ENCODE results near the gene VWA3B. TPM values are rescaled to one million over a fixed set of nuclear protein-coding genes. Genes with fewer than 3 reads are reported as not detected.
"Not testable (repeated sequence)": the region's sequence is repeated elsewhere in the genome, so short reads cannot be mapped to it uniquely, and the experiment has no call there.

VWA3B gene
- total and polyA plus RNA-seq, 8 donors = 0.03 to 134 (median 2.2) TPM; not detected in 2

DNA sequence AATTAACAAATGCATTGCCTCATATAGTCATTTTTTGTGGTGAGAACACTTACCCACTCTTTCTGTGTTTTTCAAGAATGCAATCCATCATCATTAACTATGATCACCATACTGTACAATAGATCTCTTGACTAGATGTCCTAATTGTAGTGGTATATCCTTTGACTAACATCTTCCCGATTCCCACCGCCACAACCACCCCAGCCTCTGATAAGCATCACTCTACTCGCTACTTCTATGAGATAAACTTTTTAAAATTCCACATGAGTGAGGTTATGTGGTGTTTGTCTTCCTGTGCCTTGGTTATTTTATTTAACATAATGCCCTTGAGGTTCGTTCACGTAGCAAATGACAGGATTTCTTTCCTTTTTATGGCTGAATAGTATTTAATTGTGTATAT is 6.6 kb downstream of the VWA3B start:
- intact Hi-C loops (cut with DNase I; ENCODE audit: low total_unique reads) = no loop called here
- H3K4me3 ChIP-seq = no peak overlapping the region
- DNase-seq = no peak

DNA sequence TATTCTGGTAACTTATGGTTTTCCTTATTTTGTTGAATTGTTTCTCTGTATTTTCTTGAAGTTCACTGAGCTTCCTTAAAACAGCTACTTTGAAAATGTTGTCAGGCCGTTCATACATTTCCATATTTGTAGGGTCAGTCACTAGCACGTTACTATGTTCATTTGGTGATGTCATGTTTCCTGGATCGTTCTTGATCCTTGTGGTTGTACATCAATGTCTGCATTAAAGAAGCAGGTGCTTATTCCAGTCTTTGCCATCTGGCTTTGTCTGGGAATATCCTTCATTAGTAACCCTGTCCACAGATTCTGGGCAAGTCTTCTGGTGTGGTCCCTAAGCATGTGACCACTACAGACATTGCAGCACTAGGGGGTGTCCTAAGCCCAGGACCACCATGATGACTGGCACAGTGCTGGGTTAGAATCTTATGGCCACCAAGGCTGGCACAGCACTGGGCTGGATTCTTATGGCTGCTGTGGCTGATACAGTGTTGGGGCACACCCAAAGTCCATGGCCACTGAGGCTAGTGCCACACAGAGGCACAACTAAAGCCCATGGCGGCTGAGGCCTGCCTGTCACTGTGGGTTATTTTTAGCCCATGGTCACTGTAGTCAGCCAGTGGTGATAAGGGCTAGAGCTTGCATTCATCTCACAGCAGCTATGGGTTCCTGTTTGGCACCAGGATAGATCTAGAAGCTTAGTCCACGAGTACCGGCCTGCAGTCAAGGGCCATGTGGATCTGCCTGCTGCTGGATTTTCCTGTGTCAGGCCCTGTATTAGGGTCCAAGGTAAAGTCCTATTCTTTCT is 13.2 kb downstream of the VWA3B start:
- no peaks in the 10 kb centered on the region for H3K27me3 ChIP-seq
- H3K9me3 ChIP-seq = peaks cover 0 to 32% (median 0%) of the 10 kb centered on the region in 4 donors
- WGBS, 5 donors = 54 to 77% (median 58%) methylated on average over 6 of the region's 6 CpGs
- TF ChIP-seq POLR2A (IDR thresholded peaks at IDR 0.05) (no peak), POLR2AphosphoS5 (IDR thresholded peaks at IDR 0.05) (no peak), EP300 (IDR thresholded peaks at IDR 0.05) (no peak)
- TF ChIP-seq, protein P1, sequence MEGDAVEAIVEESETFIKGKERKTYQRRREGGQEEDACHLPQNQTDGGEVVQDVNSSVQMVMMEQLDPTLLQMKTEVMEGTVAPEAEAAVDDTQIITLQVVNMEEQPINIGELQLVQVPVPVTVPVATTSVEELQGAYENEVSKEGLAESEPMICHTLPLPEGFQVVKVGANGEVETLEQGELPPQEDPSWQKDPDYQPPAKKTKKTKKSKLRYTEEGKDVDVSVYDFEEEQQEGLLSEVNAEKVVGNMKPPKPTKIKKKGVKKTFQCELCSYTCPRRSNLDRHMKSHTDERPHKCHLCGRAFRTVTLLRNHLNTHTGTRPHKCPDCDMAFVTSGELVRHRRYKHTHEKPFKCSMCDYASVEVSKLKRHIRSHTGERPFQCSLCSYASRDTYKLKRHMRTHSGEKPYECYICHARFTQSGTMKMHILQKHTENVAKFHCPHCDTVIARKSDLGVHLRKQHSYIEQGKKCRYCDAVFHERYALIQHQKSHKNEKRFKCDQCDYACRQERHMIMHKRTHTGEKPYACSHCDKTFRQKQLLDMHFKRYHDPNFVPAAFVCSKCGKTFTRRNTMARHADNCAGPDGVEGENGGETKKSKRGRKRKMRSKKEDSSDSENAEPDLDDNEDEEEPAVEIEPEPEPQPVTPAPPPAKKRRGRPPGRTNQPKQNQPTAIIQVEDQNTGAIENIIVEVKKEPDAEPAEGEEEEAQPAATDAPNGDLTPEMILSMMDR (IDR thresholded peaks at IDR 0.05) = no peak
- no peak overlapping the region for H3K27ac ChIP-seq
- intact Hi-C loops (cut with DNase I; ENCODE audit: low total_unique reads) = no loop called here
- DNase-seq = peak in 1 of 2 donors; percentile 31
- no peaks in the 10 kb centered on the region for H3K36me3 ChIP-seq
- no peaks in the 10 kb centered on the region for H3K4me1 ChIP-seq
- H3K4me3 ChIP-seq = no peak overlapping the region

More for the DNA sequence above, 6.6 kb downstream of the VWA3B start:
- Histone ChIP-seq H3K27me3 (no peaks in the 10 kb centered on the region), H3K9me3 (peaks cover 0 to 19% (median 0%) of the 10 kb centered on the region in 4 donors), H3K4me1 (peaks cover 0 to 23% (median 0%) of the 10 kb centered on the region in 4 donors), H3K36me3 (no peaks in the 10 kb centered on the region), H3K27ac (no peak overlapping the region)
- TF ChIP-seq POLR2A (IDR thresholded peaks at IDR 0.05) (no peak), EP300 (IDR thresholded peaks at IDR 0.05) (no peak), POLR2AphosphoS5 (IDR thresholded peaks at IDR 0.05) (no peak)
- TF ChIP-seq, protein P1 (IDR thresholded peaks at IDR 0.05) = no peak
- 80 to 89% (median 84%) methylated on average over 5 of the region's 5 CpGs for WGBS, 5 donors

DNA sequence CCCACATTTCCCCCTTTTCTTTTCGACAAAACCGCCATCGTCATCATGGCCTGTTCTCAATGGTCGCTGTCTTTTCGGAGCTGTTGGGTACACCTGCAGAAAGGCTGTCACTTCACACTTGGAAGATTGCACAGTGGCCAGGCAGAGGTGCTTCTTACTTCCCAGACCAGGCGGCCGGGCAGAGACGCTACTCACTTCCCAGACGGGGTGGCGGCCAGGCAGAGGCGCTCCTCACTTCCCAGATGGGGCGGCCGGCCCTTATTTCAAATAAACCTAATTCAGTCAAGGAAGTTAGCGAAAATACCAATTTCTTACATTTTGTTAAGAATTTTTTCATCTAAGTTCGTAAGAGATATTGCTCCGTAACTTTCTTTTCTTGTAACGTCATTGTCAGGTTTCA is 15.3 kb downstream of the VWA3B start:
- DNase-seq; H3K4me3 ChIP-seq; H3K27me3 ChIP-seq; H3K27ac ChIP-seq; intact Hi-C loops (cut with DNase I; ENCODE audit: low total_unique reads); H3K4me1 ChIP-seq; H3K36me3 ChIP-seq: not testable (repeated sequence)
- 93 to 98% (median 95%) methylated on average over 17 of the region's 17 CpGs for WGBS, 5 donors
- H3K9me3 ChIP-seq = peaks cover 0 to 18% (median 0%) of the 10 kb centered on the region in 4 donors

DNA sequence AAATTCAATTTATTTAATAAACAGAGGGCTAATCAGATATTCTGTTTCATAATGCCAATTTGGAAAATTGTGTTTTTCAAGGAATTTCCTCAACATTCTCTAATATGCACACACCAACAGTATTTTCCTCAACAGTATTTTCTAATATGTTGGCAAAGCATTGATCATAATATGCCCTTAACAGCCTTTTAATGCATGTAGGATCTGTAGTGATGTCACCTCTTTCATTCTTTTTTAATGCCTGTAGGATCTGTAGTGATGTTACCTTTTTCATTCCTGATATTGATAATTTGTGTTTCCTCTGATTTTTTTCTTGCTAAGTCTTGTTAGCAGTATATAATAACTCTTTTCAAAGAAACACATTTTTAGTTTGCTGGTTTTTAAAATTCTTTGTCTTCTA is 15.9 kb downstream of the VWA3B start:
- intact Hi-C loops (cut with DNase I; ENCODE audit: low total_unique reads) = no loop called here
- H3K27me3 ChIP-seq = no peaks in the 10 kb centered on the region
- H3K27ac ChIP-seq = no peak overlapping the region
- no peaks in the 10 kb centered on the region for H3K4me1 ChIP-seq
- no peak for DNase-seq
- H3K4me3 ChIP-seq = no peak overlapping the region
- H3K36me3 ChIP-seq = no peaks in the 10 kb centered on the region
- TF ChIP-seq, protein P1 (IDR thresholded peaks at IDR 0.05) = no peak
- TF ChIP-seq POLR2A (IDR thresholded peaks at IDR 0.05) = no peak
- TF ChIP-seq POLR2AphosphoS5 (IDR thresholded peaks at IDR 0.05) = no peak
- TF ChIP-seq EP300 (IDR thresholded peaks at IDR 0.05) = no peak
- peaks cover 0 to 18% (median 0%) of the 10 kb centered on the region in 4 donors for H3K9me3 ChIP-seq

DNA sequence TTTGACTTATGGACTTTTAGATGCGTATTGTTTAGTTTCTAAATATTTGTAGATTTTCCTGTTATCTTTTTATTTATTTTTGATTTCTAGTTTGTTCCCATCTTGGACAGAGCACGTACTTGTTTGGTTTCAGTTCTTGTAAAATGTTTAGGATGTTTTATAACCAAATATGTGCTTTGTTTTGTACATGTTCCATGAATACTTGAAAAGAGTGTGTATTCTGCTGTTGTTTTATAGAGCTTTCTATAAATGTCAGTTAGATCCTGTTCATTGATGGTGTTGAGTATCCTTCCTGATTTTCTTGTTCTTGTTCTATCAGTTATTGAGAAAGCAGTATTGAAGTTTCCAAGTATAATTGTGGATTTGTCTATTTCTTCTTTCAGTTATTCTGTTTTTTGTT is 21.1 kb downstream of the VWA3B start:
- DNase-seq = no peak
- no peaks in the 10 kb centered on the region for H3K36me3 ChIP-seq
- intact Hi-C loops (cut with DNase I; ENCODE audit: low total_unique reads) = no loop called here

More for the DNA sequence above, 21.1 kb downstream of the VWA3B start:
- no peaks in the 10 kb centered on the region for H3K27me3 ChIP-seq
- H3K4me1 ChIP-seq = no peaks in the 10 kb centered on the region
- 38 to 61% (median 53%) methylated on average over 2 of the region's 2 CpGs for WGBS, 5 donors
- peaks cover 0 to 8% (median 3%) of the 10 kb centered on the region in 4 donors for H3K9me3 ChIP-seq
- TF ChIP-seq, protein P1 (IDR thresholded peaks at IDR 0.05) = no peak
- no peak for TF ChIP-seq EP300 (IDR thresholded peaks at IDR 0.05)
- TF ChIP-seq POLR2AphosphoS5 (IDR thresholded peaks at IDR 0.05) = no peak
- no peak overlapping the region for H3K4me3 ChIP-seq
- no peak overlapping the region for H3K27ac ChIP-seq
